Lung (tissue), 5 donors: Measurements from ENCODE around the gene CAPN11. TPM values are rescaled to one million over a fixed set of nuclear protein-coding genes. Genes with fewer than 3 reads are reported as not detected.

Experiments
- polyA plus RNA-seq, 2 donors: library from polyadenylated mRNA; stranded (reverse); fragments of 200-250 nt; gene quantifications; one replicate each; pipeline ENCODE4 v1.2.1, GENCODE V29; 2013
- small RNA-seq: library from RNA; depleted of rRNA; stranded (forward); fragments of <200 nt; gene quantifications from one replicate; pipeline ENCODE3, GENCODE V24; 2014; ENCODE audit warnings: low replicate concordance
- total RNA-seq, 2 donors: library from RNA; depleted of rRNA in 1 of 2; stranded (reverse); fragments of >200 nt in 1 of 2; gene quantifications; one replicate each; pipeline ENCODE4 v1.2.1, GENCODE V29; 2014 to 2021
- donor health status: Bipolar disorder and iron deficiency.
- donor health status: healthy.
- donor health status: DM: yes; HTN: yes; CAD: no.

CAPN11 gene
- total and polyA plus RNA-seq, 4 donors = 0.07 to 0.30 (median 0.15) TPM; not detected in 1

Small RNAs within 50 kb of the gene (small RNA-seq; reads per million reads assigned to genes)
- gene RN7SL811P = not detected

Other genes starting within 250 kb of the CAPN11 start
- gene MRPL14, start 31.4 kb upstream of the CAPN11 start, total RNA-seq = 10 to 100 TPM; 70.8 to 90.2 TPM
- gene MRPL14, start 31.4 kb upstream of the CAPN11 start, polyA plus RNA-seq = 100 to 1,000 TPM; 112 to 219 TPM
- 10 to 100 TPM; 93.1 to 94.5 TPM for gene TMEM63B, start 31.3 kb upstream of the CAPN11 start, total RNA-seq
- gene TMEM63B, start 31.3 kb upstream of the CAPN11 start, polyA plus RNA-seq = 10 to 100 TPM; 49.0 to 83.6 TPM
- gene MYMX, start 58.1 kb downstream of the CAPN11 start, total RNA-seq = not detected
- under 1 TPM in 1 of 2 donors, not detected in 1; 0.21 TPM for gene MYMX, start 58.1 kb downstream of the CAPN11 start, polyA plus RNA-seq
- gene SLC29A1, start 64.8 kb downstream of the CAPN11 start, total RNA-seq = 10 to 100 TPM; 19.1 to 42.7 TPM
- 10 to 100 TPM; 20.3 to 32.5 TPM for gene SLC29A1, start 64.8 kb downstream of the CAPN11 start, polyA plus RNA-seq
- gene HSP90AB1, start 88.3 kb downstream of the CAPN11 start, total RNA-seq = 100 to 1,000 TPM; 458 to 700 TPM
- 100 to 1,000 TPM; 289 to 560 TPM for gene HSP90AB1, start 88.3 kb downstream of the CAPN11 start, polyA plus RNA-seq
- 10 to 100 TPM; 29.9 to 44.4 TPM for gene SLC35B2, start 98.7 kb downstream of the CAPN11 start, total RNA-seq
- gene SLC35B2, start 98.7 kb downstream of the CAPN11 start, polyA plus RNA-seq = 10 to 100 TPM; 15.0 to 39.9 TPM
- 10 to 100 TPM; 13.1 to 20.1 TPM for gene NFKBIE, start 106.7 kb downstream of the CAPN11 start, total RNA-seq
- gene NFKBIE, start 106.7 kb downstream of the CAPN11 start, polyA plus RNA-seq = 10 to 100 TPM; 20.7 to 40.6 TPM
- gene TMEM151B, start 111.6 kb downstream of the CAPN11 start, total RNA-seq = under 1 TPM; 0.11 to 0.21 TPM
- under 1 TPM; 0.02 to 0.04 TPM for gene TMEM151B, start 111.6 kb downstream of the CAPN11 start, polyA plus RNA-seq
- 10 to 100 TPM; 12.8 to 13.7 TPM for gene AARS2, start 154.5 kb downstream of the CAPN11 start, total RNA-seq
- gene AARS2, start 154.5 kb downstream of the CAPN11 start, polyA plus RNA-seq = 1 to 10 TPM; 4.8 to 6.0 TPM
- gene SPATS1, start 183.8 kb downstream of the CAPN11 start, total RNA-seq = 1 to 10 TPM; 3.3 to 4.4 TPM
- gene SPATS1, start 183.8 kb downstream of the CAPN11 start, polyA plus RNA-seq = 1 to 10 TPM; 1.2 to 1.3 TPM
- gene CDC5L, start 228.9 kb downstream of the CAPN11 start, total RNA-seq = 10 to 100 TPM; 13.2 to 26.8 TPM
- 1 to 10 TPM; 5.1 to 9.5 TPM for gene CDC5L, start 228.9 kb downstream of the CAPN11 start, polyA plus RNA-seq